ES-I3 (cell line): ENCODE measurements around the gene PCAT7.

Experiments used
- H3K36me3 ChIP-seq: 2 replicates; pipeline ENCODE4 v1.6.1; 2013; ENCODE audit warnings: mild to moderate bottlenecking, low read length, control low read depth, moderate library complexity; ENCODE audit not compliant: insufficient read depth
- H3K4me1 ChIP-seq: 2 replicates; pipeline ENCODE4 v1.6.1; 2013; ENCODE audit warnings: mild to moderate bottlenecking, control low read depth, low read length; ENCODE audit not compliant: insufficient read depth
- H3K9ac ChIP-seq: 2 replicates; pipeline ENCODE4 v1.6.1; 2013; ENCODE audit warnings: low read depth, mild to moderate bottlenecking, low read length, moderate library complexity
- H3K9me3 ChIP-seq: 2 replicates; pipeline ENCODE4 v1.6.1; 2013; ENCODE audit warnings: mild to moderate bottlenecking, low read length, moderate library complexity; ENCODE audit not compliant: control insufficient read depth, insufficient read depth

PCAT7 gene

DNA sequence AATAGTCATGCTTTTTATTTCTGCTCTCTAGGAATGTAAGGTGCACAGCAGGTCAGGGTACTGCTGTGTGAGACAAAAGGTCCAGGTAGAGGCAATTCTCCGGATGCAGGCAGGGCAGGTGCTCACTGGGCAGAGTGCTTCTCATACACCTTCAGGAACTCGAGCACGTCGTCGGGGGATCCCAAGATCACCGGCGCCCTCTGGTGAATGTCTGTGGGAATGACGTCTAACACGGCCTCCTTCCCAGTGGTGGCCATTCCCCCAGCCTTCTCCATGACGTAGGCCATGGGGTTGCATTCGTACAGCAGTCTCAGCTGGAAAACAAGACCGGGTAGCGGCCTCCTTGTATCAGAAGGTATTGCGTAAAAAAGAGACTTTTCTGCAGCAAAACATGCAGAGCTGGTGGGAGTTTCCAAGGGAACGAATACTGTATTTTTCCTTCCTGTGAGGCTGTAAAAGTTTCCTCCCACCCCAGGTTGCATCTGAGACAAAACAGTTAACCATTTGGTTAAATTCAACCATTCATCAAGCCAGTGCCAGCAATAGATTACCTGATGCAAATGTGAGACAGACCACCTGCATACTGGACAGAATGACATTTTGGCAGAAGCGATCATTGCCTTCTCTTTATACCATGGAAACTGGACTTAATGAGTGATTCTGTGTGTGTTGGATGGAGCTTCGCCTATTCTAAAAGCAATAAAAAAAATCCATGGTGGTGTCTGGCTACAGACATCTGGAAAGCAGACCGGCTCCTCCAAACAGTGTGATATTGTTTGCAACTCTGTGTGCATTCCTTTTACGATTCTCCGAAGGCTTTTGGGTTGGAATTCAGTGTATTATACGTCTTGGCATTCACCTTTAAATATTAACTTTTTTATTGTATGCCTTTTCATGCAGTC, 48.6 kb downstream of the PCAT7 start:
- H3K4me1 ChIP-seq = peaks cover 16% of the 10 kb centered on the region
- no peaks in the 10 kb centered on the region for H3K9me3 ChIP-seq
- H3K36me3 ChIP-seq = no peaks in the 10 kb centered on the region
- H3K9ac ChIP-seq = no peak overlapping the region

DNA sequence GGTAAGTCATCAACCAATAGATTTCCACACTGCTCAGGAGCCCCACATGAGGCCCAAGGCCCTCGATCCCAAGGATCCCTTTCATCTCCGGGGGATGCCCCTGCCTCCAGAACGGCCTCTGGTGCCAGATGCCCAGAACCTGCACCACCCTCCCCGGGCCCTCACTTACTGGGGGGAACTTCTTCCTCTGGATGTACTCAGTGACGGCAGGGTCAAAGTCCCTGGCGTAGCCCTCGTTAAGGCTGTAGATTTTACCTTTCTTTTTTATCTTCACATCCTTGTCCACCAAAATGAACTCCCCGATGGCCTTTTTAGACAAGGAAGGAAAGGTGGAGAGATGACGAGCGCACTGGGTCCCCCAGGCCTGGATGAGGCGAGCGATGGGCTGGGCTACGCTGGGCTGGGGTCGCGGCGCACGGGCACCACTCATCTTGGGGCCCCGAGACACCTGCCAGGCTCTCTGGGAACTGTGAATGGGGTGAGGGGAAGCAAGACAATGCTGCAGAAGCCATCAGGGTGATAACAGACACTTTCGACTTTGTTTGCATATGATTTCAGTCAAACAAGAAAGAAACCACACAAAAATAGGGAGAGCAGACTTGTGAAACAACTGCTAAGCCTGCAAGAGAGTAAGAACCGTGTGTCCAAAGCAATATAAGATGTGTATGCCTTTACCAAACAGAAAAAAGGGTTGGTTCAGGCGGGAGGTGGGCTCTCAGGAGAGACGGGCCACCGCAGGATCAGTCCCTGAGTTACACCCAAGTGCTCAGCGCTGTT, 52.0 kb downstream of the PCAT7 start:
- H3K9me3 ChIP-seq = no peaks in the 10 kb centered on the region
- peaks cover 17% of the 10 kb centered on the region for H3K4me1 ChIP-seq
- H3K9ac ChIP-seq = no peak overlapping the region
- no peaks in the 10 kb centered on the region for H3K36me3 ChIP-seq

DNA sequence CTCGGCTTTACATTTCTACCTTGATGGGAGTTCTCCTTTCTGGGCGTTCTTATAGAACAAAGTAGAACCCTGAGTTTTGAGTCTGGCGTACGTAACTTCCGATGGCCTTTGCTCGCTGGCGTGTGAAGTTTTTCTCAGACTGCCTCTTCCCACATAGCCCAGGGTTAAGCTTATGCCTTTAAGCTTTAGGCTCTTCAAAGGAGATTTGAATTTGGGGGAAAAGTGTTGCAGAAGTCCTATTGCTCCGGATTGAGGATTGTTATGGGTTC, 52.5 kb downstream of the PCAT7 start:
- H3K9me3 ChIP-seq = no peaks in the 10 kb centered on the region
- H3K9ac ChIP-seq = no peak overlapping the region

DNA sequence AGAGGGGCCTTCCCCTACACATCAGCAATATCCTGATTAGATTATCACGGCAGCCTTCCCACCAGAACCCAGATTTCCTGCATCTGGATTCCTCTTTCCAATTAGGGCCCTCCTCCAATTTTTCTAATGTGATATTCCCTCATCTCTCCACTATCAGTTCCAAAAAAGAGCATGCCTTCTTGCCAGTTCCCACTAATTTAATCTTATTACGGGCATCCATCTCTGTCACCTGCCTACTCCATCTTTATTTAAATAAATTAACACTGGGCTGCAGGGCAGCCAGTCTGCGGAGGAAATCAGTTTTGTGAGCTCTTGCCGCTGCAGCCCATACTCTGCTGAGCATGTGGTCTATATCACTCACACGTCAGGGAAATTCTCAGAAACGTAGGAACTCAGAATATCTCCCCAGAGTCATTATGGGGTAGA, 55.3 kb downstream of the PCAT7 start:
- Histone ChIP-seq H3K4me1 (peaks cover 14% of the 10 kb centered on the region), H3K36me3 (no peaks in the 10 kb centered on the region), H3K9me3 (no peaks in the 10 kb centered on the region), H3K9ac (no peak overlapping the region)

More for the DNA sequence above, 52.5 kb downstream of the PCAT7 start:
- no peaks in the 10 kb centered on the region for H3K36me3 ChIP-seq
- peaks cover 17% of the 10 kb centered on the region for H3K4me1 ChIP-seq

DNA sequence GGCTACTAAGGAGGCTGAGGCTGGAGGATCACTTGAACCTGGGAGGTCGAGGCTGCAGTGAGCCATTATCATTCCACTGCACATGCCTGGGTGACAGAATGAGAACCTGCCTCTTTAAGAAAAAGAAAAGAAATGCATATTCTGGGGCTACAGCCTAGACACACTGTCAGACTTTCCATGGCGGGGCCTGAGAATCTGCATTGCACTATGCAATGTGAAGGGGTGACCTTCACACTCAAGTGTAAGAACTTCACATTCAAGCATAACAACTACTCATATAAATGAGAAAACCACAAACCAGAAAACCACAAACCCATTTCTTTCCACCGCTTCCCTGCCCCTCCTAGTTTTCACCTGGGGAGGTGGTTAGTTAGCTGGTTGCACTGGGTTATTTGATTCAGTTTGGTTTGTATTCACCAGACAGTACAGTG, 56.8 kb downstream of the PCAT7 start:
- Histone ChIP-seq H3K4me1 (peaks cover 14% of the 10 kb centered on the region), H3K9me3 (no peaks in the 10 kb centered on the region), H3K9ac (no peak overlapping the region), H3K36me3 (no peaks in the 10 kb centered on the region)

DNA sequence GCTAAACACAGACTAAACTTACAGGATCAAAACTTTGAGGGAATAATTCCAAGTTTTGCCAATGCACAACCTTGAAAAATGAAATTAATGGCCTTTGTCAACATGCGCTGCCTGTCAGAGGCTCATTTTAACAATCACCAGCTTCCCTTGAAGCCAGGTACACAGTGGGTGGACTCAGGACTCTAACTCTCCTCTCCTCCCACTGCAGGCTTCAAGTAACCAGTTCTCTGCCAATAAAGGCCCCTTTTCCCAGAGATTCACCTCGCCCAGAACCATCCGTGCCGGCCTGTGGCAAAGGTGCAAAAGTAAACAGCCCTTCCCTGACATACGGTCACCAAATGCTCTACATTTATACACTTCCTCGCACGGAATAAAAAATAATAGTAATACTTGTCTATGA, 57.2 kb downstream of the PCAT7 start:
- H3K9ac ChIP-seq = no peak overlapping the region
- no peaks in the 10 kb centered on the region for H3K9me3 ChIP-seq
- H3K4me1 ChIP-seq = peaks cover 14% of the 10 kb centered on the region
- no peaks in the 10 kb centered on the region for H3K36me3 ChIP-seq

DNA sequence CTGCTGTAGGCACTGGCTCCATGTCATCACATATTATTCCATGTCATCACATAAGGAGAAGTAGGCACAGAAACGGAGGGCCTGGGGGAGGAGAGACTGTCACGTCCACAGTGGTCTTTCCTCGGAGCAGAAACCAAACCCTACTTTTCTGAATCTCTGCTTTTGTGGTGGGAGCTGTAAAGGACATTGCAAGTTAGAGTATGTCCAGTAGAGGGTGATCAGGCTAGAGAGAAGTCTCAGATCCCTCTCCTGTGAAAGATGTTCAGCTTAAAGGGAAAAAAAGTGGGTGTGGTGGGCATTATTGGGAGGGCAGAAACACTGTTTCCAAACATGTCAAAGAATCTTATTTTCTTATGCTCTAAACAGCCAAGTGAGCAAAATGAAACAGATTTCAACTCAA, 58.1 kb downstream of the PCAT7 start:
- Histone ChIP-seq H3K9me3 (no peaks in the 10 kb centered on the region), H3K4me1 (peaks cover 6% of the 10 kb centered on the region; the same call in 1 of the 2 replicates), H3K9ac (no peak overlapping the region), H3K36me3 (no peaks in the 10 kb centered on the region)

DNA sequence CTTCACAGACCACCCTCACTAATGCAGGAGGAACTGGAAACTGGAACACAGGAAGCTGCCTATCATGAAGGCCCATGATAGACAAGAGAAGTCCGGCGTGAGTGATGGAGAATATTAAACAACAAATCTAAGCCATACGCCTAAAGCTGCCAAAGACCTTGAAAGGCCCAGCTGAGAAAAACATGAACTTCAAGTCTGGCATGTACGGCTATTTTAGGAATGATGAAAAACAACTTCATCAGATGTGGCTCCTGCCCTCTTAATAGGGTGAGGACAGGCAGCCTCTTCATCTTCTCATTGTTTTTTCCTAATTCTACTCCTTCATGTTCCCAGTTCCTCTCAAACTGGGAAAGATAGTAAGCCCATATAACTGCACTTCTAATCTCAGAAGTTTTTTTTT, 64.1 kb downstream of the PCAT7 start:
- Histone ChIP-seq H3K4me1 (no peaks in the 10 kb centered on the region), H3K9me3 (no peaks in the 10 kb centered on the region), H3K36me3 (no peaks in the 10 kb centered on the region), H3K9ac (no peak overlapping the region)
